Gastroesophageal sphincter (tissue), 4 donors: Measurements from ENCODE around the gene WBP2. TPM values are rescaled to one million over a fixed set of nuclear protein-coding genes. Genes with fewer than 3 reads are reported as not detected.

Experiments used
- ATAC-seq: fragments of 150-250 bp; one replicate; pipeline ENCODE4 v1.9.1; 2016; ENCODE audit warnings: mild to moderate bottlenecking, moderate library complexity
- H3K27ac ChIP-seq, 4 donors: fragments of 200-600 bp; sonication (generic) in 3 of 4; 1 replicate in 3 of 4; 2 replicates in 1 of 4; pipeline ENCODE4 v1.5.1; 2016 to 2019
- H3K27me3 ChIP-seq: fragments of 200-600 bp; sonication (generic); one replicate; pipeline ENCODE4 v1.5.1; 2019
- H3K36me3 ChIP-seq, 2 donors: fragments of 200-600 bp; sonication (generic); one replicate each; pipeline ENCODE4 v1.5.1; 2019; ENCODE audit warnings: control low read depth in 1 of 2
- H3K4me1 ChIP-seq, 3 donors: fragments of 200-600 bp; sonication (generic); 1 replicate in 2 of 3; 2 replicates in 1 of 3; pipeline ENCODE4 v1.5.1; 2016 to 2019; ENCODE audit warnings: control low read depth in 2 of 3
- H3K4me3 ChIP-seq, 2 donors: fragments of 200-600 bp; sonication (generic); one replicate each; pipeline ENCODE4 v1.5.1; 2019; ENCODE audit warnings: mild to moderate bottlenecking in 1 of 2, moderate library complexity in 1 of 2
- H3K9me3 ChIP-seq, 3 donors: fragments of 200-600 bp; sonication (generic); one replicate each; pipeline ENCODE4 v1.5.1; 2017 to 2019; ENCODE audit warnings: control low read depth in 2 of 3
- EP300 ChIP-seq: sonication (generic); formaldehyde crosslinking; IDR thresholded peaks from one replicate; pipeline ENCODE4 v1.6.1; 2017; ENCODE audit warnings: antibody characterized with exemption, mild to moderate bottlenecking
- POLR2A ChIP-seq, 2 donors: fragments of 450-650 bp; IDR thresholded peaks; one replicate each; pipeline ENCODE4 v1.6.1; 2017; ENCODE audit warnings: antibody characterized with exemption in 2 of 2, mild to moderate bottlenecking in 2 of 2, moderate library complexity in 1 of 2
- POLR2AphosphoS5 ChIP-seq: sonication (generic); formaldehyde crosslinking; IDR thresholded peaks from one replicate; pipeline ENCODE4 v1.6.1; 2017; ENCODE audit warnings: antibody characterized with exemption
- WGBS, 2 donors: methylation state at CpG; one replicate each; pipeline ENCODE4 v1.1.5; 2018; ENCODE audit warnings: low coverage in 1 of 2; 5-methylcytosine and 5-hydroxymethylcytosine counted together
- total RNA-seq, 4 donors: library from RNA; depleted of rRNA; stranded (reverse); fragments of >200 nt; gene quantifications; one replicate each; pipeline ENCODE4 v1.1.0, GENCODE V29; 2016
- TF ChIP-seq, protein P1 (sequence below), 4 experiments: fragments of 200-600 bp in 2 of 4; fragments of 450-650 bp in 2 of 4; sonication (generic) in 1 of 4; IDR thresholded peaks; one replicate each; pipeline ENCODE4 v1.5.1; 2017 to 2019; ENCODE audit warnings: antibody characterized with exemption in 4 of 4, mild to moderate bottlenecking in 2 of 4, moderate library complexity in 2 of 4

WBP2 gene
- total RNA-seq, 4 donors from 2014 or later = 50.0 to 83.9 (median 57.6) TPM

DNA sequence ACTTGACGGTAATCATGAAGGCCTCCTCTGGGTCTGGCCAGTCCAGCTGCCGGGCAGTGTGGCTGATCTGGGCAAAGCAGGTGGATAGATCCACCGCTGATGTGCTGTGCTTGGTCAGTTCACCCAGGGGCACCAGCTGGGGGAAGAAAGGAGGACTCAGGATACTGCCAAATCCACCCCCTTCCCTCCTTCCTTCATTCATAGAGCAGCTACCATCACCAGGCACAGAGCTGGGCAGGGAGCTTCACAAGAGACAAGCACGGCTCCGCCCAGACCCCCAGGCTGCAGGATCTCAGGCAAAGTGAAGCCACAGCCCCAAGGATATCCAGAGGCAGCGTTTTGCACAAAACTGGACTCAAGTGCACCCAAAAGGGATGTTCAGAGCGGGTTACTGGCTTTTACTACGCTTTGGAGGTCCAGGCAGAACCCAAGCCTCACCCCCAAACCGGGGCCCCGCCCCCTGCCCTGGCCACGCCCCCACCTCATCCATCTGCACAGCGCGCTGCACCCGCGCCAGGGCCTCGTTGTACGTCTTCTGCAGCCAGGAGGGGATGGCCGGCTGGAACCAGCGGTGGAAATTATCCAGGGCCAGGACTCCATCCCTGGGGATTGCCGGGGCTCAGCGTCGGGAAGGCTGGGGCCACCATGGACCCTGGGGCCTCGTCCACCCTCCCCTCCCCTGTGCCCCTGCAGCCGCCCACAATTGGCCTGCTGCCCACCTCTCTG, 20.0 kb downstream of the WBP2 start:
- no peak for TF ChIP-seq EP300
- no peak for TF ChIP-seq POLR2AphosphoS5
- TF ChIP-seq, protein P1, sequence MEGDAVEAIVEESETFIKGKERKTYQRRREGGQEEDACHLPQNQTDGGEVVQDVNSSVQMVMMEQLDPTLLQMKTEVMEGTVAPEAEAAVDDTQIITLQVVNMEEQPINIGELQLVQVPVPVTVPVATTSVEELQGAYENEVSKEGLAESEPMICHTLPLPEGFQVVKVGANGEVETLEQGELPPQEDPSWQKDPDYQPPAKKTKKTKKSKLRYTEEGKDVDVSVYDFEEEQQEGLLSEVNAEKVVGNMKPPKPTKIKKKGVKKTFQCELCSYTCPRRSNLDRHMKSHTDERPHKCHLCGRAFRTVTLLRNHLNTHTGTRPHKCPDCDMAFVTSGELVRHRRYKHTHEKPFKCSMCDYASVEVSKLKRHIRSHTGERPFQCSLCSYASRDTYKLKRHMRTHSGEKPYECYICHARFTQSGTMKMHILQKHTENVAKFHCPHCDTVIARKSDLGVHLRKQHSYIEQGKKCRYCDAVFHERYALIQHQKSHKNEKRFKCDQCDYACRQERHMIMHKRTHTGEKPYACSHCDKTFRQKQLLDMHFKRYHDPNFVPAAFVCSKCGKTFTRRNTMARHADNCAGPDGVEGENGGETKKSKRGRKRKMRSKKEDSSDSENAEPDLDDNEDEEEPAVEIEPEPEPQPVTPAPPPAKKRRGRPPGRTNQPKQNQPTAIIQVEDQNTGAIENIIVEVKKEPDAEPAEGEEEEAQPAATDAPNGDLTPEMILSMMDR (IDR thresholded peaks at IDR 0.05) = no peak
- no peak for TF ChIP-seq POLR2A (IDR thresholded peaks at IDR 0.05)
- H3K36me3 ChIP-seq = peaks cover 0 to 71% of the 10 kb centered on the region in 2 donors
- no peaks in the 10 kb centered on the region for H3K9me3 ChIP-seq
- no peak for ATAC-seq
- WGBS, 2 donors = 60 to 88% methylated on average over 3 of the region's 24 CpGs
- H3K27me3 ChIP-seq = no peaks in the 10 kb centered on the region
- peak overlapping the region in 1 of 4 donors; percentile 9 for H3K27ac ChIP-seq
- H3K4me1 ChIP-seq = peaks cover 0 to 25% (median 0%) of the 10 kb centered on the region in 3 donors
- no peak overlapping the region for H3K4me3 ChIP-seq

DNA sequence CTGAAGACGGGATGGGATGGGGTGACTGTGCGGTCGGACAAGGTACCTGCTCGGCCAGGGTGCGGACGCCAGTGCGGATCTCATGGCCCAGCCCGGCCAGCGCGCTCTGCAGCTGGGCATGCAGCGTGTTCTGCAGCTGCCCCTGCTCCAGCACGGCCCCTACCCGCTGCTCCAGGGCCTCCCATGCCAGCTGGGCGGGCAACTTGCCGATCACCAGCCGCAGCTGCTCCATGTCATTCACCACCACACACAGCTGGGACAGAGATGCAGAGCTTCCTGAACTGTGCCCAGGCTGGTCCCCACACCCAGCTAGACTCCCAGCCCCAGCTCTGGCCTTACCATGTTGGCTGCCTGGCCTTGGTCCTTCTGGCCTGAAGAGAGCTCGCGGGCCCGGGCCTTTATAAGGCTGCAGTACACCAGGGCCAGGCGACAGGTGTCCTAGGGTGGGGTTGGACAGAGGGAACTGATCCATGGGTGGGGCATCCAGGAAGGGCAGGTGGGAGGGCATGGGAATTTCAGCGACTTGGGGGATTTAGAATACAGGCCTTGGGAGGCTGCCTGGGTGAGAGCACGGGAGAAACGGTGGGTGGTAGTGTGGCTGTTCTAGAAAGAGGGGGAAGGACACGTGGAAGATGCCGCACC, 20.7 kb downstream of the WBP2 start:
- no peaks in the 10 kb centered on the region for H3K27me3 ChIP-seq
- H3K36me3 ChIP-seq = peaks cover 0 to 71% of the 10 kb centered on the region in 2 donors
- no peaks in the 10 kb centered on the region for H3K9me3 ChIP-seq
- no peak overlapping the region for H3K27ac ChIP-seq
- 76 to 97% methylated on average over 4 to 10 of the region's 25 CpGs for WGBS, 2 donors
- no peak for ATAC-seq
- H3K4me1 ChIP-seq = peaks cover 0 to 25% (median 0%) of the 10 kb centered on the region in 3 donors
- no peak overlapping the region for H3K4me3 ChIP-seq
- TF ChIP-seq EP300 = no peak
- no peak for TF ChIP-seq POLR2A (IDR thresholded peaks at IDR 0.05)
- no peak for TF ChIP-seq POLR2AphosphoS5
- TF ChIP-seq, protein P1 (IDR thresholded peaks at IDR 0.05) = no peak

DNA sequence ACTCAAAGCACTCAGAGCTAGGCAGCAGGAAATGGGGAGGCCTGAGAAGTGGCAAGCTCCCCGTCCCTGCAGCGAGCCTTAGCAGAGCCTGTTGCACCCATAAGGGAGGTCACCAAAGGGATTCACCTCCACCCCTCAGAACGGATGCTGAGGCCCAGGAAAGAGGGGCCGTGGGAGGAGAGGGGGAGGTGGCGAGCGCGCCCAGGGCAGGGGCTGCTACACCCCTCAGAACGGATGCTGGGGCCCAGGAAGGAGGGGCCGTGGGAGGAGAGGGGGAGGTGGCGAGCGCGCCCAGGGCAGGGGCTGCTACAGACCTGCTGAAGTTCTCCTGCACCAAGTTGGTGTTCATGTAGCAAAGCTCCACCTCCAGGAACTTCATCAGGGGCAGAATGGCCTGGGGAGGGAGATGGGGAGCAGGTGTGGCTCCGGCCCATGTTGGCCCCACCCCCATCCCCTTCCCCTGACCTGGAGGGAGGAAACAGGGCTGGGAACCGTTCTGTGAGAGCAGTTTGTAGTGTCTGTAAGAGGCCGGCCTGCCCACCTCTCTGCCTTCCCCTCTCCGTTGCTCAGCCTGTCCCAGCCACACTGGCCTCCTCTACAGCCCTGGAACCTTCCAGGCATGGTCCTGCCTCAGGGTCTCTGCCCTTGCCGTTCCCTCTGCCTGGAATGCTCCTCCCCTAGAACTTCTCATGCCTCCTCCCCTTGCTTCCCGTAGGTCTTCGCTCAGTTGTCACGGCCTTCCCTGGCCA, 22.3 kb downstream of the WBP2 start:
- 19 to 56% methylated on average over 2 to 18 of the region's 20 CpGs for WGBS, 2 donors
- H3K27me3 ChIP-seq = no peaks in the 10 kb centered on the region
- H3K4me1 ChIP-seq = peaks cover 0 to 37% (median 4%) of the 10 kb centered on the region in 3 donors
- no peak for ATAC-seq
- H3K4me3 ChIP-seq = no peak overlapping the region
- H3K27ac ChIP-seq = peak overlapping the region in 3 of 4 donors; percentile 38 to 65 (median 54)
- no peaks in the 10 kb centered on the region for H3K9me3 ChIP-seq
- TF ChIP-seq POLR2AphosphoS5 = no peak
- TF ChIP-seq, protein P1 (IDR thresholded peaks at IDR 0.05) = no peak
- no peak for TF ChIP-seq EP300
- no peak for TF ChIP-seq POLR2A (IDR thresholded peaks at IDR 0.05)
- H3K36me3 ChIP-seq = peaks cover 0 to 57% of the 10 kb centered on the region in 2 donors

DNA sequence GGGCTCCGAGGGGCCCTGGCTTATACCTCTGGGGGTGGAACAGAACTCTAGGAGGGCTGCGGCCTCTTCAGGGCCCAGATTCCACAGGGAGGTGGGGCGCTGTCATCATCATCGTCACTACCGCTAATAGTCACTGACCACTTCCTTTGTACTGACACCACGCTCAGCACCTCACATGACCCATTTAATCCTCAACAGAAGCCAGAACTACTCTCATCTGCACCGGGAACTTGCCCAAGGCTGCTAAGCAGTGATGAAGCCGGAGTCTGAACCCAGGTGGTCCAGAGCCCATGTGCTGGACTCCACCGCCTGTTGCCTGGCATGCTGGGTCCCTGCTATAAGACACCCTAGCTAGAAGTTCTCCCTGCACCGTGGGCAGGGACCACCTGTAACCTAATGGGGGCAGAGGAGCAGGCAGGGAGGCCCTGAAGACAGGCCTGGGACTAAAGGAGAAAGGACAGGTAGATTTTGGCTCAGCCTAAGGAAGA, 22.9 kb downstream of the WBP2 start:
- TF ChIP-seq POLR2A (IDR thresholded peaks at IDR 0.05) = no peak
- TF ChIP-seq, protein P1 (IDR thresholded peaks at IDR 0.05) = no peak
- TF ChIP-seq POLR2AphosphoS5 = no peak
- TF ChIP-seq EP300 = no peak
- peaks cover 0 to 44% (median 10%) of the 10 kb centered on the region in 3 donors for H3K4me1 ChIP-seq
- 77% methylated on average over 5 of the region's 10 CpGs; no CpG with 5 or more reads in 1 of the 2 donors for WGBS, 2 donors
- H3K27me3 ChIP-seq = no peaks in the 10 kb centered on the region
- H3K9me3 ChIP-seq = no peaks in the 10 kb centered on the region
- no peak overlapping the region for H3K4me3 ChIP-seq
- peaks cover 0 to 55% of the 10 kb centered on the region in 2 donors for H3K36me3 ChIP-seq
- peak; percentile 24 for ATAC-seq
- H3K27ac ChIP-seq = peak overlapping the region in 3 of 4 donors; percentile 38 to 65 (median 54)
